ENCODE measurements around the gene TEDC2.

GRCh38 chr16:2458887-2459646 is 842 bp upstream of the TEDC2 start:
- TF ChIP-seq POLR2A (IDR thresholded peaks at IDR 0.05): no peak
- TF ChIP-seq CTCF (IDR thresholded peaks at IDR 0.05): no peak
- no peak for TF ChIP-seq POLR2AphosphoS5 (IDR thresholded peaks at IDR 0.05; ENCODE audit: insufficient read depth in 1 of 2, low read depth in 1 of 2)

All from vagina (tissue), 2 donors.